ENCODE measurements around the gene SLC22A23.

DNA sequence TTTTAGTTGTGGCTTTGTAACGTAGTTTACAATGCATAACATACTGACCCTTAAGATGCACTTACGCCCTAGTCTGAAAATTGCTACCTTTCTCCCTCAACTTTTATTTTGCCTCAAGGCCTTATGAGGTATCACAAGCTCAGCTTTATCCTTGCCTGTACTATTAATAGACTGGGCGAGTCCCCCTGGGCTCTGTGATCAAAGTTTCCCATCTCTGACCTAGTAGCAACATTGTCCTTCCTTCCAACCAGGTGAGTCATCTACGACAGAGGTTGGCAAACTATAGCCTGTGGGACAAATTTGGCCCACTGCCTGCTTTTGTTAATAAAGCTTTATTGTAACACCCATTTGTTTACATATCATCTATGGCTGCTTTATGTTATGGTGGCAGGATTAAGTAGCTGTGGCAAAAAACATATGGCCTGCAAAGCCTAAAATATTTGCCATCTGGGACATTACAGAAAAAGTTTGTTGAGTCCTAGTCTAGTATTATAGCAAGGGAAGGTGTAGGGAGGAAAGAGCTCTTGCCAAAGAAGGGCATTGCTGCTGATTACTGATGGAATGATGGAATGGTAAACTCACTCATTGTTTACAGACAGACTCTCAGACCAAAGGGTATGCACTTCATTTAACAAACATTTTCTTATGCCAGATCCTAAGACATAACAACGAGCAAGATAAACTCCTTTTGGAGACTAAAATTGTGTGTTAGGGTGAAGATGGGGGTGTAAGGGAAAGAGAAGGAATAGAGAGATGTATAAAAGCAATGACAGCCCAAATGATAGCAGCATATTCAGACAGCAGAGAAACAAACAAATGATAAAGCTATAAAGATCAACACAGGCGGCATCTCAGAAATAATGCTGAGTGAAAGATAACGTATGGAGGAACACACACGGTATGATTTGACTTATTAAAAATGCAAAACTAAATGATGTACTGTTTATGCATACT, 74.2 kb downstream of the SLC22A23 start:
- TF ChIP-seq, protein P1, sequence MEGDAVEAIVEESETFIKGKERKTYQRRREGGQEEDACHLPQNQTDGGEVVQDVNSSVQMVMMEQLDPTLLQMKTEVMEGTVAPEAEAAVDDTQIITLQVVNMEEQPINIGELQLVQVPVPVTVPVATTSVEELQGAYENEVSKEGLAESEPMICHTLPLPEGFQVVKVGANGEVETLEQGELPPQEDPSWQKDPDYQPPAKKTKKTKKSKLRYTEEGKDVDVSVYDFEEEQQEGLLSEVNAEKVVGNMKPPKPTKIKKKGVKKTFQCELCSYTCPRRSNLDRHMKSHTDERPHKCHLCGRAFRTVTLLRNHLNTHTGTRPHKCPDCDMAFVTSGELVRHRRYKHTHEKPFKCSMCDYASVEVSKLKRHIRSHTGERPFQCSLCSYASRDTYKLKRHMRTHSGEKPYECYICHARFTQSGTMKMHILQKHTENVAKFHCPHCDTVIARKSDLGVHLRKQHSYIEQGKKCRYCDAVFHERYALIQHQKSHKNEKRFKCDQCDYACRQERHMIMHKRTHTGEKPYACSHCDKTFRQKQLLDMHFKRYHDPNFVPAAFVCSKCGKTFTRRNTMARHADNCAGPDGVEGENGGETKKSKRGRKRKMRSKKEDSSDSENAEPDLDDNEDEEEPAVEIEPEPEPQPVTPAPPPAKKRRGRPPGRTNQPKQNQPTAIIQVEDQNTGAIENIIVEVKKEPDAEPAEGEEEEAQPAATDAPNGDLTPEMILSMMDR (conservative IDR thresholded peaks at IDR 0.05) = no peak
- TF ChIP-seq ZFX (IDR thresholded peaks at IDR 0.05) = no peak

Measured in C4-2B (cell line).